ENCODE measurements around the gene OR4S2.

- TF ChIP-seq EZH2 (IDR thresholded peaks at IDR 0.05) (no peak), POLR2AphosphoS5 (IDR thresholded peaks at IDR 0.05; ENCODE audit: borderline replicate concordance, low read depth, low read length) (no peak)
Measured at GRCh38 chr11:55697817-55698216, 49.7 kb downstream of the OR4S2 start.

All from SK-N-MC (cell line).